Measurements from ENCODE around the gene GLS.

DNA sequence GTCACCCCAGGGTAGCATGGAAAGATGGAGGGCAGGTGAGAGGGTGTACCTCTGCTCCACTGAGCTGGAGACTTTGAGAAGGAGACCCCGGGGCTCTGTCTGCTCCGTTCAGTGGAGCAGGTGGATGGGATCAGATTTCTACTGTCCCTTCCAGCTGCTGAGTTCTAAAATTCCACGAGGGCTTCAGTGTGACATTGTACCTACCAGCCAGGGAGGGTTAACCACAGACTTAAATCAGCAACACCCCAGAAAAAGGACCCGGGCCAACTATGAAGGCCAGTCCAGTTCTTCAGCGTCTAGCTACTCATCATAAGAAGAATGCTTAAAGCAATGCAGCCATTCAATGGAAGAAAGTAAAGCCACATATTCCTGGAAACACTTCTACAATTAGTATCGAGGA, 109.5 kb downstream of the GLS start:
- no peak for TF ChIP-seq CTCF (IDR thresholded peaks at IDR 0.05)
- TF ChIP-seq POLR2A (IDR thresholded peaks at IDR 0.05) = no peak

Measured in heart left ventricle (tissue), 13 donors.